ENCODE results near the gene FANCD2. TPM values are rescaled to one million over a fixed set of nuclear protein-coding genes. Genes with fewer than 3 reads are reported as not detected.

FANCD2 gene
- total and polyA plus RNA-seq, 2 experiments from 2014 or later = 10.9 to 84.3 TPM

DNA sequence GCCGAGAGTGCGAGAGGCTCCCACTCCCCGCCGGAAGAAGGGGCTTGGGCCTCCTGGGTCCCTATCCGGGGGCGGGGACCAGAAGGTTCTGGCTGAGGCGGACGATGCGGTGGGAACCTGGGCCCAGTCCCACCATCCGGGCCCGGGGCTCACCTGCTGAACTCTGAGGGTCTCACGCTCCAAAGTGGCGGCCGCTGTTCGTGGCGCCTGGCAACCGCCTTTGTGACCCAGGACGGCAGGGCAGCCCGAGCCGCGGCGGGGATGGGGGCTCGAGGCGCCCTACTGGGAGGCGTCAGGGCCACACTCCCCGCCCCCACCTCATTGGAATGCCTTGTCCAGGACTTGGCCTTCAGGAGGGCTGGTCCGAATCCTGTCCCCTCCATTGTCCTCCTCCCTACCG, 81.9 kb downstream of the FANCD2 start, which contains the start of gene FANCD2OS:
Gene FANCD2OS, minus strand, starts transcription at position 165 of the 400 bp plus-strand sequence. CDS start 3,481 bp downstream, outside the sequence.
- DNase-seq (ENCODE audit: low read depth in 1 of 2, low spot score in 1 of 2) = no peak
- Histone ChIP-seq H3K9me3 (ENCODE audit: low read depth) (no peaks in the 10 kb centered on the region), H3K27ac (no peak within 1 kb of the TSS), H3K4me3 (no peak within 1 kb of the TSS), H3K4me1 (ENCODE audit: low read depth) (no peaks in the 10 kb centered on the region), H3K36me3 (no peaks in the 10 kb centered on the region), H3K27me3 (no peaks in the 10 kb centered on the region)
- TF ChIP-seq, protein P1, sequence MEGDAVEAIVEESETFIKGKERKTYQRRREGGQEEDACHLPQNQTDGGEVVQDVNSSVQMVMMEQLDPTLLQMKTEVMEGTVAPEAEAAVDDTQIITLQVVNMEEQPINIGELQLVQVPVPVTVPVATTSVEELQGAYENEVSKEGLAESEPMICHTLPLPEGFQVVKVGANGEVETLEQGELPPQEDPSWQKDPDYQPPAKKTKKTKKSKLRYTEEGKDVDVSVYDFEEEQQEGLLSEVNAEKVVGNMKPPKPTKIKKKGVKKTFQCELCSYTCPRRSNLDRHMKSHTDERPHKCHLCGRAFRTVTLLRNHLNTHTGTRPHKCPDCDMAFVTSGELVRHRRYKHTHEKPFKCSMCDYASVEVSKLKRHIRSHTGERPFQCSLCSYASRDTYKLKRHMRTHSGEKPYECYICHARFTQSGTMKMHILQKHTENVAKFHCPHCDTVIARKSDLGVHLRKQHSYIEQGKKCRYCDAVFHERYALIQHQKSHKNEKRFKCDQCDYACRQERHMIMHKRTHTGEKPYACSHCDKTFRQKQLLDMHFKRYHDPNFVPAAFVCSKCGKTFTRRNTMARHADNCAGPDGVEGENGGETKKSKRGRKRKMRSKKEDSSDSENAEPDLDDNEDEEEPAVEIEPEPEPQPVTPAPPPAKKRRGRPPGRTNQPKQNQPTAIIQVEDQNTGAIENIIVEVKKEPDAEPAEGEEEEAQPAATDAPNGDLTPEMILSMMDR (IDR thresholded peaks at IDR 0.05; ENCODE audit: low read depth, low read length) = no peak

DNA sequence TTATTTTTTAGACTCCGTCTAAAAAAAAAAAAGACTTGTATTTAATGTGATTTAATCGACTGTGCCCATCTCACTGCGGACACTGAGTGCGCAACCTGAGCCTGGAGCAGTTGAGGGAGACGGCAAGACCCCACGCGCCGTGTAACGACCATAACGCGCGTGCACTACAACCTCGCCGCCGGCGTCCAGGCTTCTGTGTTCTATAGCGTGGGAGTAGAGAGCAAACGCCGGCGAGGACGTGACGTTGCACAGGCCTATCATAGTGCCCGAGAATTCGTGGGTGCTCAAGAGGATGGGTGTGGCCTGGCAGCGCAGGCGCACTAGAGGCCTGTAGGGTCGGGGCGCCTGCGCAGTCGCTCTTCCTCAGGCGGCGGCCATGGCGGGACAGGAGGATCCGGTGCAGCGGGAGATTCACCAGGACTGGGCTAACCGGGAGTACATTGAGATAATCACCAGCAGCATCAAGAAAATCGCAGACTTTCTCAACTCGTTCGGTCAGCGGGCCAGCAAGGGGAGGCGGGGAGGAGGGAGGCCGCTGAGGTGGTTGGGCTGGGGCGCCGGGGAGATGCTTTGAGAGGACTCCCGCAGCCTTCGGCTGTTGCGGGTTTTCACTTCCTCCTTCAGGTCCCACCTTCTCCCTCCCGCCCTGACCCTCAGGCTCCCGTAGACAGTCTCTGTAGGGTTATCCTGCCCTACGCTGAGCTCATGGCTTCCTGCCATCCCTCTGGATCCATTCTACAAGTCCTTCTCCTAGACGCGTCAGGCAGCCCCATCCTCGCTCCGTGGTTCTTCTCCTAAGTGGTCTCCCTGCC, 89.3 kb downstream of the FANCD2 start, which contains the start of gene BRK1:
Gene BRK1, plus strand, starts transcription at position 350 of the 812 bp plus-strand sequence. Its CDS starts 27 bp downstream, at position 377.
- Histone ChIP-seq H3K4me3 (peak within 1 kb of the TSS; percentile 71), H3K27me3 (no peaks in the 10 kb centered on the region), H3K4me1 (ENCODE audit: low read depth) (peaks cover 6% of the 10 kb centered on the region), H3K27ac (peak within 1 kb of the TSS; percentile 77), H3K36me3 (no peaks in the 10 kb centered on the region), H3K9me3 (ENCODE audit: low read depth) (no peaks in the 10 kb centered on the region)
- peak; percentile 98 for DNase-seq (ENCODE audit: low read depth in 1 of 2, low spot score in 1 of 2)
- TF ChIP-seq, protein P1 (IDR thresholded peaks at IDR 0.05; ENCODE audit: low read depth, low read length) = no peak

DNA sequence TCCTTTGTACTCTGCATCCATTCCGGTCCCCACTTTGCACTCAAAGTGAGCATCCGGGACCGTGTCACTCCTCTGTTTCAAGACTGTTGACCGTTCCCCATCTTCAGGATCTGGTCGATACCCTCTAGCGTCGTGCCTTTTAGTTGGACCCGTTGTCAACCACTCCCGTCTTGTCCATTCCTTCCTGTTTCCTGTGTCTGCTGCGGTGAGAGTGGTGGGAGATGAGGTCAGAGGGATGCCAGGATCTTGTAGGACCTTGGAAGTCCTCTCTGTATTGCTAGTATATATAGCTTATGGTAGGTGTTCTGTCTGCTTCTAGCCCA, 89.9 kb downstream of the FANCD2 start:
- DNase-seq (ENCODE audit: low read depth in 1 of 2, low spot score in 1 of 2) = peak in 1 of 2 donors; percentile 44
- H3K27ac ChIP-seq = peak overlapping the region; percentile 27
- TF ChIP-seq, protein P1 (IDR thresholded peaks at IDR 0.05; ENCODE audit: low read depth, low read length) = no peak

DNA sequence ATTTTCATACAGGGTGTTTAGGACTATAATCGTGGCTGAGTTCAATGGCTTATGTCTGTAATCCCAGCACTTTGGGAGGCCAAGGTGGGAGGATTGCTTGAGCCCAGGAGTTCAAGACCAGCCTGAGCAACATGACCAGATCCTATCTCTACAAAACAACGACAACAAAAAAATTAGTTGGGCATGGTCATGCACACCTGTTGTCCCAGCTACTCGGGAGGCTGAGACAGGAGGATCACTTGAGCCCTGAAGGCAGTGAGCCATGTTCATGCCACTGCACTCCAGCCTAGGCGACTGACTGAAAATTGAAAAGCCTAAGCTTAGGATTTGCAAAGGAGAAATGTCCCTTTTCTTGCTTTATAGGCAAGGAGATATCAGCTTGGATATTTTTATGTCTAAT, 90.7 kb downstream of the FANCD2 start:
- H3K27me3 ChIP-seq = no peaks in the 10 kb centered on the region
- no peak overlapping the region for H3K27ac ChIP-seq
- no peak for DNase-seq (ENCODE audit: low read depth in 1 of 2, low spot score in 1 of 2)
- peaks cover 6% of the 10 kb centered on the region for H3K4me1 ChIP-seq (ENCODE audit: low read depth)
- TF ChIP-seq, protein P1 (IDR thresholded peaks at IDR 0.05; ENCODE audit: low read depth, low read length) = no peak
- no peaks in the 10 kb centered on the region for H3K36me3 ChIP-seq
- no peak overlapping the region for H3K4me3 ChIP-seq
- H3K9me3 ChIP-seq (ENCODE audit: low read depth) = no peaks in the 10 kb centered on the region

More for the DNA sequence above, 89.9 kb downstream of the FANCD2 start:
- Histone ChIP-seq H3K9me3 (ENCODE audit: low read depth) (no peaks in the 10 kb centered on the region), H3K4me3 (peak overlapping the region; percentile 71), H3K27me3 (no peaks in the 10 kb centered on the region), H3K36me3 (no peaks in the 10 kb centered on the region), H3K4me1 (ENCODE audit: low read depth) (peaks cover 6% of the 10 kb centered on the region)

DNA sequence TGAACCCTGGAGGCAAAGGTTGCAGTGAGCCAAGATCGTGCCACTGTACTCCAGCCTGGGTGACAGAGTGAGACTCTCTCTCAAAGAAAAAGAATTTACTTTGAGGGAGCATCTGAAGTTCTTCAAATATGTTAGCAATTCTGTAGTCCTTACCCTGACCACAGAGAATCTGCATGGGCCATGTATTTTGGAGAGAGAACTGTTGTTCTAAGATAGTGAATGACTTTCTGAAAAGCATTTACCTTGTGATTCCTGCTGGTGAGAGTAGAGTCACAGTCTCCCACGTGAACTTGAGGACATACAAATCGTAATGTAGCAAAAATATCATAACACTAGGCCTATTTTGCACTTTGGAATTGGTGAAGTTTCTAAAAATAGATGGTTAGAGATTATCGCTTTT, 93.1 kb downstream of the FANCD2 start:
- no peaks in the 10 kb centered on the region for H3K27me3 ChIP-seq
- no peak for DNase-seq (ENCODE audit: low read depth in 1 of 2, low spot score in 1 of 2)
- H3K4me3 ChIP-seq = no peak overlapping the region
- TF ChIP-seq, protein P1 (IDR thresholded peaks at IDR 0.05; ENCODE audit: low read depth, low read length) = no peak
- no peaks in the 10 kb centered on the region for H3K9me3 ChIP-seq (ENCODE audit: low read depth)
- no peak overlapping the region for H3K27ac ChIP-seq
- no peaks in the 10 kb centered on the region for H3K36me3 ChIP-seq
- H3K4me1 ChIP-seq (ENCODE audit: low read depth) = peaks cover 6% of the 10 kb centered on the region
